H1 (cell line): ENCODE data around the gene CH25H. TPM values are rescaled to one million over a fixed set of nuclear protein-coding genes. Genes with fewer than 3 reads are reported as not detected.

Experiments used
- ATF3 ChIP-seq: IDR thresholded peaks from 2 replicates; pipeline ENCODE4 v1.6.1; 2011; ENCODE audit warnings: low read depth, mild to moderate bottlenecking, low read length; ENCODE audit not compliant: insufficient read depth
- CHD2 ChIP-seq: IDR thresholded peaks from 2 replicates; pipeline ENCODE4 v1.6.1; 2012; ENCODE audit warnings: low read length, improper control_type of control experiment
- CHD7 ChIP-seq: fragments of 300-600 bp; sonication (generic); IDR thresholded peaks from 2 replicates; pipeline ENCODE4 v1.7.1; 2012; ENCODE audit warnings: low read length, moderate library complexity, mild to moderate bottlenecking, inconsistent platforms; ENCODE audit not compliant: insufficient replicate concordance
- KDM5A ChIP-seq: fragments of 200-600 bp; IDR thresholded peaks from 2 replicates; pipeline ENCODE4 v1.7.1; 2012; ENCODE audit warnings: mild to moderate bottlenecking, low read length, inconsistent platforms, mixed read lengths
- TBP ChIP-seq: IDR thresholded peaks from 2 replicates; pipeline ENCODE4 v1.6.1; 2011; ENCODE audit warnings: low read depth, low read length, improper control_type of control experiment
- polyA plus RNA-seq, 7 experiments: library from polyadenylated mRNA; depleted of rRNA in 3 of 7; stranded (reverse) in 5 of 7; unstranded in 2 of 7; fragments of >200 nt in 5 of 7; fragments of 200-250 nt in 2 of 7; gene quantifications; 1 replicate in 5 of 7; 2 replicates in 1 of 7; 4 replicates in 1 of 7; pipeline versions ENCODE4 v1.2.1 to v1.2.3, GENCODE V29; 2011 to 2013; ENCODE audit warnings: missing spikeins in 2 of 7, mixed read lengths in 2 of 7
- total RNA-seq: library from RNA; stranded (reverse); fragmentation: NEBNext Ultra II Directional; extraction: Animal tissue kit (Norgen Biotek cat#: 25700); gene quantifications from 2 replicates; pipeline ENCODE4 v1.2.1, GENCODE V29; 2021

The CH25H gene
- total and polyA plus RNA-seq, 2 of the 8 experiments (the other 6 are each of a cell fraction or from before 2014, with no cell fraction given) = 0.56 to 1.3 TPM

GRCh38 chr10:89175816-89176215 is 31.3 kb downstream of the CH25H start (continued):
- no peak for TF ChIP-seq ATF3
- TF ChIP-seq CHD7 = no peak
- no peak for TF ChIP-seq KDM5A
- no peak for TF ChIP-seq CHD2
- TF ChIP-seq TBP = no peak
